ENCODE measurements around the gene NUDT14.

DNA sequence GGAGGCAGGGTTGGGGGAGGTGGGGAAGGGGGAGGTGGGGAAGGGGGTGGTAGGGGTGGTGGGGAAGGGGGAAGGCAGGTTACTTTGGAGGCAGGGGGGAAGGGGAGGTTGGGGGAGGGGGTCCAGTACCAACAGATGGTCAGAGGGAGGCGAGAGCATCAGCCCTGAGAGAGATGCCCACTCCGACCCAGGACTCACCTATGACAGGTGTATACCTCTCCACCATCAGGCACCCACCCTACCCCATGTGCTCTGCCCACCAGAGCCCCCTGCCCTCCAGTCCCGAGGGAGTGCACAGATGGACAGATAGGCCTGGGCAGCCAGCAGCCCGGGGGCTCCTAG lies 31.1 kb downstream of the NUDT14 start:
- TF ChIP-seq, protein P1, sequence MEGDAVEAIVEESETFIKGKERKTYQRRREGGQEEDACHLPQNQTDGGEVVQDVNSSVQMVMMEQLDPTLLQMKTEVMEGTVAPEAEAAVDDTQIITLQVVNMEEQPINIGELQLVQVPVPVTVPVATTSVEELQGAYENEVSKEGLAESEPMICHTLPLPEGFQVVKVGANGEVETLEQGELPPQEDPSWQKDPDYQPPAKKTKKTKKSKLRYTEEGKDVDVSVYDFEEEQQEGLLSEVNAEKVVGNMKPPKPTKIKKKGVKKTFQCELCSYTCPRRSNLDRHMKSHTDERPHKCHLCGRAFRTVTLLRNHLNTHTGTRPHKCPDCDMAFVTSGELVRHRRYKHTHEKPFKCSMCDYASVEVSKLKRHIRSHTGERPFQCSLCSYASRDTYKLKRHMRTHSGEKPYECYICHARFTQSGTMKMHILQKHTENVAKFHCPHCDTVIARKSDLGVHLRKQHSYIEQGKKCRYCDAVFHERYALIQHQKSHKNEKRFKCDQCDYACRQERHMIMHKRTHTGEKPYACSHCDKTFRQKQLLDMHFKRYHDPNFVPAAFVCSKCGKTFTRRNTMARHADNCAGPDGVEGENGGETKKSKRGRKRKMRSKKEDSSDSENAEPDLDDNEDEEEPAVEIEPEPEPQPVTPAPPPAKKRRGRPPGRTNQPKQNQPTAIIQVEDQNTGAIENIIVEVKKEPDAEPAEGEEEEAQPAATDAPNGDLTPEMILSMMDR (IDR thresholded peaks at IDR 0.05; ENCODE audit: poor library complexity, severe bottlenecking) = no peak
- no peak for TF ChIP-seq EZH2 (IDR thresholded peaks at IDR 0.05; ENCODE audit: borderline replicate concordance, insufficient read depth, low read length, poor library complexity, severe bottlenecking)
- no peak for TF ChIP-seq RAD21 (conservative IDR thresholded peaks at IDR 0.05)
- TF ChIP-seq POLR2AphosphoS5 (IDR thresholded peaks at IDR 0.05) = no peak
- no peak for TF ChIP-seq TAF1 (IDR thresholded peaks at IDR 0.05; ENCODE audit: low read depth)
- no peak for TF ChIP-seq SMC3 (conservative IDR thresholded peaks at IDR 0.05; ENCODE audit: poor library complexity)

Measured in neural cell (in vitro differentiated cells).